Measurements from ENCODE around the gene ARHGEF26. TPM values are rescaled to one million over a fixed set of nuclear protein-coding genes. Genes with fewer than 3 reads are reported as not detected.

ARHGEF26 gene
- polyA plus RNA-seq, 3 donors: 0.05 TPM; not detected in 2

DNA sequence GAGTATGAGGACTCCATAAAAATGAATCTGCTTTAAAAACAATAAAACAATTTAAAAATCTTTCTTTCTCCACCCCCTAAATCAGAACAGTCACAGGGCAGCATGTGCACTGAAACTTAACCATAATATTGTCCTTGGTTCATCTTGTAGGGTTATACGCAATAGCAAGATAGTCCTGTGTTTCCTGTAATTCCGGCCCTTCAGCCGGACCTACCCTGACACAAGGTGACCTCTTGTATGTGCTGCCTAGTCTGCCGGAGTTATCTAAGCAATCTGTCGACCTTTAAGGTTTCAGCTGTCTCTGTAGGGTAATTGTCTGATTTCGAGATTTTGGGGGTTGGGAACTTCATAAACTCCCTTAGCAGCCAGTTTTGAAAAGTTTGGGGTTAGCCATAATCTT, 103.2 kb downstream of the ARHGEF26 start:
- Mint-ChIP-seq H3K4me1 (peaks cover 20% of the 10 kb centered on the region), H3K27ac (peak overlapping the region in 1 of 7 donors; percentile 30), H3K9me3 (peaks cover 0 to 4% (median 0%) of the 10 kb centered on the region in 7 donors), H3K36me3 (no peaks in the 10 kb centered on the region), H3K4me3 (no peak overlapping the region), H3K27me3 (ENCODE audit: low read depth in 3 of 3) (peaks cover 0 to 3% (median 0%) of the 10 kb centered on the region in 3 donors)
- no peak overlapping the region for H2AFZ ChIP-seq (ENCODE audit: insufficient read depth, low read depth, low read length, poor library complexity, severe bottlenecking)
- H3K4me1 ChIP-seq (ENCODE audit: control insufficient read depth in 1 of 2, insufficient read depth in 2 of 2, low read length in 2 of 2): peaks cover 6 to 14% of the 10 kb centered on the region in 2 donors
- no peak for DNase-seq
- H3K4me3 ChIP-seq (replicated peaks in 1 of 3; ENCODE audit: low read depth in 2 of 3, low read length in 3 of 3): no peak overlapping the region
- intact Hi-C loops (cut with micrococcal nuclease): no loop called here
- H3K79me2 ChIP-seq (ENCODE audit: insufficient read depth, low read length): no peaks in the 10 kb centered on the region
- no peaks in the 10 kb centered on the region for H4K20me1 ChIP-seq (ENCODE audit: insufficient read depth, low read length)
- no peaks in the 10 kb centered on the region for H3K9me3 ChIP-seq (replicated peaks in 1 of 2; ENCODE audit: control insufficient read depth in 1 of 2, insufficient read depth in 1 of 2, low read length in 2 of 2)
- WGBS (ENCODE audit: insufficient coverage): 55% methylated on average over 6 of the region's 6 CpGs
- no peak overlapping the region for H3K27ac ChIP-seq (ENCODE audit: low read depth in 1 of 2, low read length in 2 of 2)
- H3K36me3 ChIP-seq (replicated peaks in 1 of 2; ENCODE audit: control insufficient read depth in 1 of 2, insufficient read depth in 2 of 2, low read length in 2 of 2): no peaks in the 10 kb centered on the region
- no peaks in the 10 kb centered on the region for H3K27me3 ChIP-seq (ENCODE audit: control insufficient read depth in 2 of 2, insufficient read depth in 2 of 2, low read length in 2 of 2)
- H3K4me2 ChIP-seq (replicated peaks; ENCODE audit: extremely low read depth, low read length, poor library complexity, severe bottlenecking): no peak overlapping the region
- no peak for TF ChIP-seq CTCF (IDR thresholded peaks at IDR 0.05)
- H3K9ac ChIP-seq (ENCODE audit: insufficient read depth, low read length, poor library complexity, severe bottlenecking): no peak overlapping the region

DNA sequence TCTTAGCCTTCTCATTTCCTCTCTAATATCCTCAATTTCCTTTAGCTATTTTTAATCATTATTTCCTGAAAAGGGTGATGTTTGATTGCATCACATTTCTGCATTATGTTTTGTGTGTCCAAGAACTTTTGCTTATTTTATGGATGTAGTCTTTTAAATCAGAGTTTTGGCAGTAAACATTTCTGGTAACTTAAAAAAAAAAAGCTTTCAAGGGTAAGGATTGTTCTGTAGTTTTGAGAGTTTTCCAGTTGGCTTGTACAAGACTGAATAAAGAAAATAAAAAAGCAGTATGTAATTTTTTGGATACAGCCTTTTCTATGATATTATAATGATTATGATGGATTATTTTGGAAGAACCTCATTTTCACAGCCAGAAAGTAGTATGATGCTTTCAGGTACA, 103.7 kb downstream of the ARHGEF26 start:
- no peak overlapping the region for H3K4me2 ChIP-seq (replicated peaks; ENCODE audit: extremely low read depth, low read length, poor library complexity, severe bottlenecking)
- Mint-ChIP-seq H3K4me3 (no peak overlapping the region), H3K9me3 (peaks cover 0 to 4% (median 0%) of the 10 kb centered on the region in 7 donors), H3K27me3 (ENCODE audit: low read depth in 3 of 3) (peaks cover 0 to 3% (median 0%) of the 10 kb centered on the region in 3 donors), H3K36me3 (no peaks in the 10 kb centered on the region), H3K27ac (no peak overlapping the region), H3K4me1 (peaks cover 20% of the 10 kb centered on the region)
- H3K36me3 ChIP-seq (replicated peaks in 1 of 2; ENCODE audit: control insufficient read depth in 1 of 2, insufficient read depth in 2 of 2, low read length in 2 of 2): no peaks in the 10 kb centered on the region
- no peaks in the 10 kb centered on the region for H3K79me2 ChIP-seq (ENCODE audit: insufficient read depth, low read length)
- H3K9me3 ChIP-seq (replicated peaks in 1 of 2; ENCODE audit: control insufficient read depth in 1 of 2, insufficient read depth in 1 of 2, low read length in 2 of 2): no peaks in the 10 kb centered on the region
- no peak for DNase-seq
- peaks cover 6 to 14% of the 10 kb centered on the region in 2 donors for H3K4me1 ChIP-seq (ENCODE audit: control insufficient read depth in 1 of 2, insufficient read depth in 2 of 2, low read length in 2 of 2)
- H3K27ac ChIP-seq (ENCODE audit: low read depth in 1 of 2, low read length in 2 of 2): no peak overlapping the region
- intact Hi-C loops (cut with micrococcal nuclease): no loop called here
- H3K9ac ChIP-seq (ENCODE audit: insufficient read depth, low read length, poor library complexity, severe bottlenecking): no peak overlapping the region
- TF ChIP-seq CTCF (IDR thresholded peaks at IDR 0.05): no peak
- no peak overlapping the region for H2AFZ ChIP-seq (ENCODE audit: insufficient read depth, low read depth, low read length, poor library complexity, severe bottlenecking)
- no peak overlapping the region for H3K4me3 ChIP-seq (replicated peaks in 1 of 3; ENCODE audit: low read depth in 2 of 3, low read length in 3 of 3)
- no peaks in the 10 kb centered on the region for H4K20me1 ChIP-seq (ENCODE audit: insufficient read depth, low read length)
- no peaks in the 10 kb centered on the region for H3K27me3 ChIP-seq (ENCODE audit: control insufficient read depth in 2 of 2, insufficient read depth in 2 of 2, low read length in 2 of 2)
